Measurements from ENCODE around the gene AHI1.

AHI1 gene

DNA sequence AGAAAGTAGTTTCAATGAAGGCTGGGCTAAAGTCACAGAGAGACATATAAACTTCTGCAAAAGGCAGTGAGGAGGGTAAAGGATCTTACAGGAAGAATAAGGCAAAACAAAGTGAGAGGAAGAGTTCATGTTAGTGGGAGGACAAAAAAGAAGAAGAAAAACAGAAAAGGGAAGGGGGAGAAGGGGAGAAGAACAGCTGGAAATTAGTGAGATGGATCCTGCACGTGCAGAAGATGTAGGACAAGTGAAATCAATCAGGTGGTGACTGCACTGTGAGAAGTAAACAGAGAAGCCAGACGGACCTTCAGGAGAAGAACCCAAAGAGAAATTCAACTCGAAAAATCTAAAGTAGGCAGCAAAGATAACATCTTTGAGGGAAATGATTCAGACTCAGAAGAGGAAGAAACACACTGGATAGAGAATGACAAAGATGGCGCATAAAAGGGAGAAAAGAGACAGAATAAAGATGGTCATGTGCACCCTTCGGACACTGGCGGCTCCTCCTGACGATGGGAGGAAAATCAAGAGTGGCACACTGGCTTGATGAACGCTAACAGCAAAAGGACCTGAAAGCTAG is 210.5 kb downstream of the AHI1 start:
- peak; percentile 46 to 74 for DNase-seq

DNA sequence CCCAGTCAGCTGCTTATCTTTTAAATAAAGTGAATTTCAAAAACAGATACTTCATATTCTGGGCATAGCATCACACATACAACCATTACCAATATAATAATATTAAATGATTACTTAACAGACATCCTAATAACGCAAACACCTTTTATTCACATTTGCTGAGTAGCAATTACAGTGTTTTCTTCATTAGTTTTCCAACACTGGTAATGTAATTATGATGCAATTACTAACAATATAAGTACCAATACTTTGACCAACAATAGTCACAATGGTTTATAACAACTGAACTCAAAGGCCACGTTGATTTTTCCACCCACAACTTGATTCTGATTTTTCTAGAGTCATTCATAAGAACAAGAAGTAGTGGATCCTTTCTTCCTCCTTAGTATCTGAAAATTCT is 212.4 kb downstream of the AHI1 start:
- no peak for DNase-seq

DNA sequence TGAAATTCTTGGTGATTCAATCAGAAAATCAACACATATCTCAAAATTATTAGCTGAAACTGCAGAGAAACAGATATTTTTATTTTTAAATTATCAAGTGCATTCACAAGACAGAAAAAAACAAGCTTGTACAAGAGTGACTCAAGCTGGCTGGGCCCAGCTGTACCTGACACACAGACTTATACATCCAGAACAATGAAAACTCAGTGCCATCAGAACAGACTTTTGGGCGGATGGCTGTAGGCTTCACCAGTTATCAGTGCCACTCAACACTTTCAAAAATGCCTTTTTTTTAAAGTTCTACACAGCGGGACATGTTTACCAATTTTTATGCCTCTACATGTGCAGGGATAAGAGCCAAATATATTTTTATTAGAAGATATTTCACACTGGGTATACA is 213.6 kb downstream of the AHI1 start:
- DNase-seq: no peak

DNA sequence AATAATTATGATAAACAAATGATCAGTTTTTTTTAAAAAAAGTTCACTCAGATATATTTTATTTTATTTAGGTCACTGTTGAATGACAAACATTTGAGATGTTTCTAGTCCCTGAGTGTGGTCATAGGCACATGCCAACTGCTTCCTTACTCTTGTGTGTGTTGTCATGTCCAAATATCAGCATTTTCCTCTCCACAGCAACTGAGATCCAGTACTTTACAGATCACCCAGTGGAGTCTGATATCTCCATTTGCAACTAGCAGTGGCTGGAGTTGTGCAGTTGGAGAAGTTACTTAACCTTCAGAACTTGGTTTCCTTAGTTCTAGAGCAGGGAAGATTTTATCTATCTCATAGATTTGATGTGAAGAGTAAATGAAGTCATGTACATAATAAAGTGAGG is 215.1 kb downstream of the AHI1 start:
- DNase-seq: no peak

DNA sequence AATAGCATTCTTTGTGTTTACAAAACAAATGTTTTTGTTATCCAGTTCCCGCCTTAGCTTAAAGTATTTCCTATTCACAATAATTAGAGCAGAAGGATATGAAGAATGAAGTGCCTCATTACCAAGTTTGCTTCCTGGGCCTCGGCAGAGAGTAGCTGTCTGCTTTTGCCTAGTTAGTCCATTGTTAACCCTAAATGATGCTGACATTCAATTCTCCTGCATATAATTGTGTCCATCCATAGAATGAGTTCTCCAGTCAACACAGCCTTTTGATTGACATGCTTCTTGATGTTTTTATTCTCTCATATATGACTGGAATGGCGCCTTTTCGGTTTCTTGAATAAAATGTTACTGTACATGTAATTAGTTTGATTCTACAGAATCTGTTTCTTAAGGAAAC is 215.6 kb downstream of the AHI1 start:
- DNase-seq: no peak

DNA sequence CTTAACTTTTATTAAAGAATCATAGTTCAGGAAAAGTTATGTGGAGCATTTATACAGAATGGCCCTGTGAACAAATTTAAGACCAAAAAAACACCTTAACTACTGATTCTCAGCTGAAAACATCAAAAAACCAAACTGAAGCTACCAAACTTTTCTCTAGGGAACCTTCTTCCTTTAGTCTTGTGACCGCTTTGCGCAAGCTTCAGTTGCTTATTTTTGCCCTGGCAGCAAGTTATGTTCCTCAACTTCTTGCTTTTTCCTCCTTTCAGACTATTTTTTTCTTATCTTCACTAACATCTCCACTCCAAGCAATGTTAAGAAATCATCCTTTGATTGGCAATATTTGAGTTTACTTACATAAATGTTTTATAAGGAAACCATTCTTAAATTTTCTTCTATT is 216.3 kb downstream of the AHI1 start:
- peak; percentile 57 to 59 for DNase-seq

DNA sequence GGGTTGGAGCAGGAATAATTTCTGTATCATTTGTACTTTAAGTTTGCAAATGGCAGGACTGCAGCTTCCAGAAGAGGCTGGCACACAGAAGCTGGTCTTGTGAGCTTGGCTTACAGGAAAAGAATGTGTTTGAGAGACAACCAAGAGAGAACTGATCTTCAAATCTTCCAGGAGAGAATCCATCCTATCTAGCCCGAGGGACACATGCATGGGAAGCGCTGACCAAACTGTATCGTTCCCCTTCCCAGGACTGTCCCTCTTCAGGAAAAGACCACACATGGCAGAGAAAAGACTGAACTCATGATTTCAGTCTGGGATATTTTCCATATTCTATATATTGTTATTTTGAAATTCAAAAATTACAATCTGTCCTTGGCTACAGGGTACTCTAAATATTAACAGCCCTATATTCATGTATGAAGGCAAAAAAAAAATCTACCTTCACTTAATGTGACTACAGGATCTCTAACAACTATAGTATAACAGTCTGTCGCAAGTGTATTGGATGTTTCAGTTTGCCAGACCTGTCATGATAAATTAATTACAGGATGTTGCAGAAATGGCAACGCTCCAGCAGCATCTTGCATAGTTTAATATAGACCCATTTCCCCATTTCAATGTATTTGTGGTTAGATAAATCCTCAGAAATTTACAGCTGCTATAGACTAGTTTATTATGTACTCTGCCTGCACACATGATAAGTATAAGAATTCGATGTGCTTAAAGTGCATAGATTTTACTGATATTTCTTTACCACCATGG is 217.0 kb downstream of the AHI1 start:
- peak; percentile 90 to 91 for DNase-seq

DNA sequence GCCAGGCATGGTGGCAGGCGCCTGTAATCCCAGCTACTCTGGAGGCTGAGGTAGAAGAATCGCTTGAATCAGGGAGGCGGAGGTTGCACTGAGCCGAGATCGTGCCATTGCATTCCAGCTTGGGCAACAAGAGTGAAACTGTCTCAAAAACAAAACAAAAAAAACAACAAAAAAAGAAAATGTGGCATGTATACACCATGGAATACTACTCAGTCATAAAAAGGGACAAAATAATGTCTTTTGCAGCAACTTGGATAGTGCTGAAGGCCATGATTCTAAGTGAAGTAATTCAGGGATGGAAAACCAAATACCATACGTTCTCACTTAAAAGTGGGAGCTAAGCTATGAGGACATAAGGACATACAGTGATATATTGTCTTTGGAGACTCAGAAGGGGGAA is 220.1 kb downstream of the AHI1 start:
- DNase-seq: no peak

DNA sequence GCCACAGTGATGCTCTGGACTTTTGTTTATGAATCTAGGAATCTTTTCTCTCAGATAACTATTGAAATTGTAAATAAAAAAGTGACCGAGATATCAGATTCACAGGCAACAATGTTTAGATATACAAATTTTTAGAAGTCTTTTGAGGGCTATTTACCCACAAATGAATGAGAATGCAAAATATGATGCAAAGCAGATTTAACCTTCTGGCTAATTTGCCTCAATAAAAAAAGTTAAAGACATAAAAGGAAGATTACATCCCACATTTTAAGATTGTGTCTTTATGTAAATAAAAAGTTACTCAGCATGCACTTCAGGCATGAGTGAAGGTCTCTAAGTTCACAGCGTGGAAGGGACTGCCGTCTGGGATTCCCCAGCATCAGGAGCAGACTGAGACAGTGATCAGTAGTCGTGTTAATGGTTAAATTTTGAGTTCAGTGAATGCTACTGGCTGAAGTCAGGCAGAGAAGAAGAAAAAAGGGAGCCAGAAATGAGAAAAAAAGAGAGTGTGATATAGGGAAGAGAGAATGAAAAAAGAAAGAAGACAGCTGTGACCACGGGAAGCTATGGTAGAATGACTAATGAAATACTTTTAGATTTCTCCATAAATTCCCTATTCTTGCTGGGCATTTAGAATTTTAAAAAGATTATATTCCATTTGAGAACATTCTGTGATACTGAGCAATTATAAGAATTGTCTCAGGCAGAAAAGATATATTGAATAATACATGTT is 222.8 kb downstream of the AHI1 start:
- no peak for DNase-seq

DNA sequence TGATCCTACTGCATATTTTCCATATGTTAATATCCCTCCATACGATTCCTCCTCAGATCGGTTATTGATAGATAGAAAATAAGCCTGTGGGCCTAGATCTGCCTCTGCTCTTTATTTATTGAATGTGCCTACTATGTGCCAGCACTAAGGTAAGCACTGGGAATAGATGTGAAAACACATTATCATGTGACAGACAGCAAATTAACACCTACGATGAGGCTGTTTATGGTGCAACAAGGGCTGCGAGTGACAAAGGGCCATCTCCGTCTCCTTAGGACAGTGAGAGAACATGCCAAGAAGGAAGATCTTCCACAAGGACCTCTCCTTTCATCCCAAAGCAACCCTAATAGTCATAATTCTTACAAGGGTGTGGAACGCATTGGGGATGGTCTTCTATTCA is 225.9 kb downstream of the AHI1 start:
- DNase-seq: no peak

DNA sequence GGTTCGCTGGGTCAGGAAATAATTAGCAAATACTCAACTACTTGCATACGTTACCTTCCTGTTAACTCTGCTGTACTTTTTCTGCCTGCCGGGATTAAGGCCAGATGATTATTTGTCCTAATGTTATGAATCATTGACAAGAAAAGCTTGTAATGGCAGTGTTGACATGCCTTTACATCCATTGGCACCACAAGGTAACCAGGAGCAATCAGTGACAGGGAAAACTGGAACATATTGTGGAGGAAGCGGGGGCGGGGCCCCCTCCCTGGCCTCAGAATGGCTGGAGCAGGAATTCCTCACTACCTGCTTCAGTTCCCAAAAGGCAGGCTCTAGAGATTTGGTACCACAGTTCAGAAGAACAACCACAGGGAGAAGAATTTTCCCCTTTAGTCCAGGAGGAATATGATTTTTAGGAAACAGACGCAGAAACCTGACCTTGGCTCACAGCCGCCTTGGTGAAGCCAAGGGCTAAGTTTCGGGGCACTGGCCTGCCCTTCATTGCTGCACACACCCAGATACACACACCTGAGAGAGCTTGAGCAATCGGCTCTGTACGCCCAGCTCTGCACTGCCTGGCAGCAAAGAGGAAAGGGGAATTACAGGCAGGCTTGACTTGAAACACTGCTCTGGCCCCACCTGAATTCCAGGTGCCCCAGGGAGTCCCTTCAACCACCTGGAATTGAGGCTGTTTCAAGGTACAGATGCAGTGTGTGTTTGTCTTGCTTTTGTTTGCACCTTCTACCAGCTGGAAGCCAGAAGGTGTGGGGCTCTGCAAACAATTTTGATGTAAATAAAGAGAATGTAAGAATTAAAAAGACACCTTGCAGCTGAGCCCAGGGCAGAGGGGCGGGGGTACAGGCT is 226.6 kb downstream of the AHI1 start:
- DNase-seq: no peak

DNA sequence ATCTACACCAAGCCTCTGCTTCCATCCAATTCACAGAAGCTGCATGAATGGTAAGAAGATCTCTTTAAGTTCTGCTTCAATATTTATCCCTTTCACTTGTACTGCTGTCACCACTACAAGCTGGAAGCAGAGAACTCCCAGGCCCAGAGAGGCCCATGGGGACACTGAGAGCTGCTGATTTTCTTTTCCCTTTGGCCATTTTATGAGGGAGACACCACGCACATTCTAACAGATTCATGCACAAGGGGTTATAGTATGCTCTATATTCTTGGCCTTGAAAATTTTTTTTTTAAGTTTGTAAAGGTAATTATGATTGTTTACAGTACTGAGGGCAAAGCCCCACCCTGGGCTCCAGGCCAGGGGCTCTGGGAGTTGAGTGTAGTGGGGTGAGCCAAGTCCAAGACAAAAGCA is 228.1 kb downstream of the AHI1 start:
- DNase-seq: no peak

DNA sequence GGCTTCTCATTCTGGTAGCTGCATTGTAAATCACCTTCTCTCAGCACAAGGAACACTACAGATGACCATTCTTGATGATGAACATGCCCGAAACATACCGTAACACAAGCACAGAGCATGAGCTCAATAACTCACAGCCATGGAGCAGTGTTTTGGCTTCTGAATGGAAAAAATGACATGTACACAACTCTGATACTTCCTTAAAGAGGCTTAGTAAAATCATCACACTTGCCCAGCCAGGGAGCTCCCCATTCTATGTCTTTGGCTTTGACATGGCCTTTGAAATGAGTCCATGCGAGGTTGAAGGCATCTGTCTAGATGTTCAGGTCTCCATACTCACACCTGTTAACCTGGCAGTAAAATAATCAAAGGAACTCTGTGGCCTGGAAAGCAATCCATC is 228.8 kb downstream of the AHI1 start:
- no peak for DNase-seq

DNA sequence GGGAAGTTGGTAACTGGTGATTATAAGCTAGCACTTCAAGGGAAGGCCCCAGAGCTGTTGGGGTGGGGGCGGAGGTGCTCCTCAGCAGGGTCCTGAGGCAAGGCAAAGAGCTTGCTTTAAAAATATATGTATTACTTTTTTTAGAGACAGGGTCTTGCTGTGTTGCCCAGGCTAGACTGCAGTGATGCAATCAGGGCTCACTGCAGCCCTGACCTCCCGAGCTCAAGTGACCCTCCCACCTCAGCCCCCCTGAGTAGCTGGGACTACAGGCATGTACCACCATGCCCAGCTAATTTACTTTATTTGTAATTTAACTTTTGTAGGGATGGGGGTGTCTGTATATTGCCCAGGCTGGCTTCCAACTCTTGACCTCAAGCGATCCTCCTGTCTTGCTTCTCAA is 229.3 kb downstream of the AHI1 start:
- DNase-seq: no peak

DNA sequence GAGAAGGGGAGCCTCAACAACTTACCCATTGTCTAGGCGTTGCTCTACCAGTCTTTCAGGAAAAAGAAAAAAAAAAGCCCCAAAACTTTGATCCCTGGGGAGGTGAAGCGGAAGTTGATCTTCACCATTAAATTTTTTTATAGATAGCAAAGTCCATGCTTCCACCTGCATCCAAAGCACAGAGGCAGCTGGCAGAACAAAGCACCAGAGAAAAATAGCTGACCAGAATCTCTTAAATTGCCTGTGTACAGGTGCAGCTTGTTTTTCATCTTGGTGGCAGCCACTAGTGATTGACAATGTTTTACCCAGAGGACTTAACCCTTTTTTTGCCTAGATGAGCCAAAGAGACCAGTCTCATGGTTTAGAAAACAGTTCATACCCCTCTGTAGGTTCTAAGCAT is 230.5 kb downstream of the AHI1 start:
- no peak for DNase-seq

DNA sequence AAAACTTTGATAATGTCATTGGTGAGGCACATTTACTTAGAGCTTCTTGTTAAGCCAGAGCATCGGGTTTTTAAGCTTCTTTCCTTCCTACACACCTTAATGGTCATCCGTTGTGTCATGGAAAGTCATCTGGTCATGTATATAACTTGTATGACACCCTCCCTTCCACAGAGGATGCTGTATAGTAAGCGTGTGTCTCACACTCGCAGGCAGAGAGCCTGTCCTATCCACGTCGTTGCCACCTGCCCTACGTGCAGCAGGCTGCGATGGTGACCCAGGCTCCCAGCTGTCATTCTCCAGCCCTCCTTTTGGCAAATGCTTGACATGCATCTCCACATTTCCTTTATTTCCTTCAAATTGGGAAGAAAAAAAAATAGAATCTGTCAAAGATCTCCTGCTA is 230.9 kb downstream of the AHI1 start:
- DNase-seq: no peak

DNA sequence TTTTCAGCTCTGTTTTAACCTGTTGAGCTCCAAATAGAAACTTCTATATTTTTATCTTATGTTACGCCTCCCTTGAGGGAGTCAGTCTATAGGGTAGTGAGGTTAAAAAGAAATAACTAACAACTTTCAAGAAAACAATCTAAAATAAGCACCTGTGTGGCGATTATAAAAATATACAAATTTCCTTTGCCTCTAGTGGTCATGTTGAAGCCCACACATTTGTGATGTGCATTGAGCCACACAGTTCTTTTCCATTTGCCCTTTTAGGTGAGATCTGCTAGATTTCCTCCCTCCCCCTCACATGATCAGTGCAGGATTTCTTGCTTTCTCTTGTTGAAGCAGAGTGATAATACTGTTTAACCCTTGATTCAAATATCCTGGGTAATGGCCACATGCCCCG is 232.3 kb downstream of the AHI1 start:
- no peak for DNase-seq

DNA sequence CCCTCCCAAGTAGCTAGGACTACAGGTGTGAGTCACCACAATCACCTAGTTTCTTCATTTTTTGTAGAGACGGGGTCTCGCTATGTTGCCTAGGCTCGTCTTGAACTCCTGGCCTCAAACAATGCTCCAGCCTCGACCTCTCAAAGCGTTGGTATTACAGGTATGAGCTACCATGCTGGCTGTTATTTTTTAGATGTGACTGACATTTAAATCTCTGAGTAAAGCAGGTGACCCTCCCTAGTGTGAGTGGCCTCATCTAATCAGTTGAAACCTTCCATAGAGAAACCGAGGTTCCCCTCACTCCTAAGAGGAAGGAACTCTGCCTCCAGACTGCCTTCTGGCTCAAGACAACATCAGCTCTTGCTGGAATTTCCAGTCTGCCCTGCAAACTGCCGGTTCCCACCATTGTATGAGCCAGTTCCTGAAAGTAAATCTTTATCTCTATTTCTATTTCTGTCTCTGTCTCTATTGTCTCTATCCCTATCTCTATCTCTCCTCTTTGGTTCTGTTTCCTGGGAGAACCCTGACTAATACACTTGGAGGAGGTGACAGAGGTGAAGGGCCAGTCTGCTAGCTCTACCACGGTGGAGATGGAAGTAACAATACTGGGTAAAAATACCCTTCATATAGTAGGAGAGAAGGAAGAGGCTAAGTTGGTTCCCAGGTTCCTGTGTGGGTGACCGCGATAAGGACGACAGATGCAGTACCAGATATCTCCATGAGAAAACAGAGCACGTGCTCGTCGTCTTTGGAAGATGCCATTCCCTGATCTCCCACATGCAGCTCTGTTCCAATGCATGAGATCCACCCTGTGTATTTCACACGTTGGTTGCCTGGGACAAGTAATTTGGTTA is 235.4 kb downstream of the AHI1 start:
- DNase-seq: peak; percentile 14 to 22

DNA sequence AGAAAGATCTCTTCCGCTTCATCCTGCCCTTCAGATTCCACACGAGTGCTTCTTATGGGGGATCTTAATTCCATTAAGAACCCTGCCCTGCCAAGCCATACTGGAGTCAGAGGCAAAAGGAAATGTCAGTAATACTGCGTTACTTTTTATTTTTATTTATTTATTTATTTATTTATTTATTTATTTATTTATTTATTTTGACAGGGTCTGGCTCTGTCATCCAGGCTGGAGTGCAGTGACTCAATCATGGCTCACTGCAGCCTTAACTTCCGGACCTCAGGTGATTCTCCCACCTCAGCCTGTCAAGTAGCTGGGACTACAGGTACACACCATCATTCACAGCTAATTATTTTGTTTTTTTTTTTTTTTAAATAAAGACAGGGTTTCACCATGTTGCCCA is 236.9 kb downstream of the AHI1 start:
- no peak for DNase-seq

DNA sequence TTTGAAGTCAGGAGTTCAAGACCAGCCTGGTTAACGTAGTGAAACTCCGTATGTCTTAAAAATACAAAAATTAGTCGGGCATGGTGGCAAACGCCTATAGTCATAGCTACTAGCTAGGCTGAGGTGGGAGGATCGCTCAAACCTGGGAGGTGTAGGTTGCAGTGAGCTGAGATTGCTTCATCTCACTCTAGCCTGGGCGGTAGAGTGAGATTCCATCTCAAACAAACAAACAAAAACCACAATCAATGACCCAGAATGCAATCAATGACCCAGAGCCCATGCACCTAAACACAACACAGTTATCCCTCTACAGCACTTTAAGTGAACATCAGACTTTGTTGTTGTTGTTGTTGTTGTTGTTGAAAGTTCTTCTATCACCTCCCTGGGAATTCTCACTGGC is 238.6 kb downstream of the AHI1 start:
- DNase-seq: no peak

DNA sequence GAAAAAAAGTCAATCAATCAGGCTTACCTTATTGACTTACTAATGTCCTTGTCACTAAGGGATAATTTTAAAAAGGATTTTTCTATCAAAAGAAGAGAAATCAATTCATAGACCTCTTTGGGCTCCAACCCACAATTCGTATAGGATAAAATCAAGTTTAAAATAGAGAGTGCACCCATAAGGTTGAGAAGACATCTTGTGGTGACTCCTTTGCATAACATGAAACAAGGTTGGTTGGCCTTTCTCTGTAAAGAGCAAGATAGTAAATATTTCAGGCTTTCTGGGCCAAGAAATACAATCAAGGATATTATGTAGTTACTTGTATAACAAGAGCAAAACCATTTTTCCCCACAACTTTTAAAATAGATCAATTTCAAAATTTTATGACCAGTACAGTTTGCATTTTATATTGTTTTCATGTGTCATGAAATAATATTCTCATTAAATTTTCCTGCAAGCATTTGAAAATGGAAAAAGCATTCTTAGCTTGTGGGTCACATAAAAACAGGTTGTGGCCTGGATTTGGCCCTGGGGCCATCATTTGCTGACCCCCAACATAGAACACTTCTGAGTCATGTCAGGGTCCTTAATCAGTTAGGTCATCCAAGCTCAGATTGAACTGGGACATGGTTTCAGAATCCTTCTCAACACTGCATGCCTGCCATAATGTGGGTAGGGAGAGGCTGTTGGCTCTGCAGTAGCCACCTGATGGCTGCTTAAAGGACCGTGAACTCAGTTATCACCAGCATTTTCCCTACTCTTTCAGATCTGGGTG is 239.7 kb downstream of the AHI1 start:
- peak; percentile 16 to 65 for DNase-seq

DNA sequence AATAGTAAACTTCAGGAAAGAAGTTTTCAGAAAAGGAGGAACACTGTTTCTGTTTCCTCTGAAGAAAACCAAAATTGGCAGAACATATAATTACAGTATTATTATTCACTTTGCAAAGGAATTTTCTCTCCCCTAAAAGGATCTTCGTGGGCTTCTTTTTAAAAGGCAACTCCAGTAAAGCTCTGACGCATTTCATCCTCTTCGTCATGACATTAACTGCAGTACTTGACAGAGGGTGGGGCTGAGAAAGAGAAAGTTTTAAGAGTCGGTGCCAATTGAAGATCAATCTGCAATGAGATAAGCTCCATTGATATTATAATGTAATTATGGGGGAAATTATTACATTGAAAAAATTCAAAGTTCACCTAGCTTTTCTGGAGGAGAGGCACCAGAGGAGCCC is 240.7 kb downstream of the AHI1 start:
- DNase-seq: no peak
